HG03039 (cell line): ENCODE results near the gene PIANP.
A peak's percentile ranks its signal among the peaks of the same experiment; 100 is the strongest.

Source experiments
- ATAC-seq: cut with Tn5 transposase; IDR thresholded peaks from one replicate; pipeline ENCODE4 v1.9.1; 2021; ENCODE audit warnings: mild to moderate bottlenecking, moderate library complexity; ENCODE audit not compliant: unreplicated experiment

The PIANP gene

GRCh38 chr12:6672143-6672542, 28.5 kb downstream of the PIANP start:
- no peak for ATAC-seq

- ATAC-seq, result no peak
Observed at GRCh38 chr12:6667559-6668210, 32.9 kb downstream of the PIANP start.

- ATAC-seq, result no peak
Observed at GRCh38 chr12:6666211-6666610, 34.4 kb downstream of the PIANP start.

- no peak for ATAC-seq
Observed at GRCh38 chr12:6664902-6665301, 35.7 kb downstream of the PIANP start.

- ATAC-seq, result peak; percentile 92
Observed at GRCh38 chr12:6662906-6663742, 37.5 kb downstream of the PIANP start, which contains the start of gene ING4. Gene ING4, minus strand, starts transcription at chr12:6663119. Its CDS starts 18 bp downstream, at chr12:6663101.

- no peak for ATAC-seq
Observed at GRCh38 chr12:6662602-6662905, 38.1 kb downstream of the PIANP start.

GRCh38 chr12:6653987-6654386, 46.6 kb downstream of the PIANP start:
- ATAC-seq, result no peak

GRCh38 chr12:6653342-6653741, 47.3 kb downstream of the PIANP start:
- ATAC-seq, result no peak

- ATAC-seq, result no peak
Observed at GRCh38 chr12:6652391-6652790, 48.2 kb downstream of the PIANP start.

GRCh38 chr12:6650832-6651231, 49.8 kb downstream of the PIANP start:
- ATAC-seq, result no peak

- no peak for ATAC-seq
Observed at GRCh38 chr12:6647083-6647604, 53.5 kb downstream of the PIANP start, which contains the start of gene ACRBP. Gene ACRBP, minus strand, starts transcription at chr12:6647432. Its CDS starts 66 bp downstream, at chr12:6647366.

GRCh38 chr12:6646276-6647082, 54.1 kb downstream of the PIANP start:
- no peak for ATAC-seq

GRCh38 chr12:6644903-6645302, 55.7 kb downstream of the PIANP start:
- ATAC-seq, result no peak

- ATAC-seq, result no peak
Observed at GRCh38 chr12:6644257-6644596, 56.4 kb downstream of the PIANP start.
